Activated T-helper 9 cell treated with anti-CD3 and anti-CD28 coated beads, Interleukin-2, amount 50 U/mL, for 16 hours (primary cell): Measurements from ENCODE around the gene ADGRG3.

Source experiments
- DNase-seq: peaks from one replicate; pipeline ENCODE4 v3.0.0-alpha.2; 2020; ENCODE audit warnings: low read depth

Gene ADGRG3

GRCh38 chr16:57681950-57682728 is 14.0 kb downstream of the ADGRG3 start:
- DNase-seq = no peak

GRCh38 chr16:57682809-57683635 is 14.9 kb downstream of the ADGRG3 start:
- DNase-seq = no peak

GRCh38 chr16:57683636-57684545 is 15.8 kb downstream of the ADGRG3 start:
- no peak for DNase-seq

- DNase-seq = no peak
These were observed 16.7 kb downstream of the ADGRG3 start for GRCh38 chr16:57684626-57685358.

- no peak for DNase-seq
These were observed 17.5 kb downstream of the ADGRG3 start for GRCh38 chr16:57685633-57686032.

GRCh38 chr16:57686577-57686976 is 18.5 kb downstream of the ADGRG3 start:
- DNase-seq = no peak

- no peak for DNase-seq
These were observed 19.3 kb downstream of the ADGRG3 start for GRCh38 chr16:57687363-57687929.

GRCh38 chr16:57688487-57688986 is 20.4 kb downstream of the ADGRG3 start:
- DNase-seq = no peak

- DNase-seq = no peak
These were observed 21.1 kb downstream of the ADGRG3 start for GRCh38 chr16:57688987-57689761.

- DNase-seq = no peak
These were observed 21.9 kb downstream of the ADGRG3 start for GRCh38 chr16:57689762-57690558.

GRCh38 chr16:57690782-57691471 is 22.8 kb downstream of the ADGRG3 start:
- DNase-seq = no peak

- no peak for DNase-seq
These were observed 24.5 kb downstream of the ADGRG3 start for GRCh38 chr16:57692636-57693035.

- no peak for DNase-seq
These were observed 25.4 kb downstream of the ADGRG3 start for GRCh38 chr16:57693550-57693949.

- DNase-seq = no peak
These were observed 26.2 kb downstream of the ADGRG3 start for GRCh38 chr16:57694231-57694724.

- no peak for DNase-seq
These were observed 26.9 kb downstream of the ADGRG3 start, which contains the start of gene DRC7 for GRCh38 chr16:57694725-57695679. DRC7 (plus strand) TSS chr16:57694806; CDS start chr16:57697950, 3,144 bp downstream.

GRCh38 chr16:57695680-57696069 is 27.6 kb downstream of the ADGRG3 start:
- no peak for DNase-seq

- no peak for DNase-seq
These were observed 28.1 kb downstream of the ADGRG3 start for GRCh38 chr16:57696240-57696639.
